Transverse colon (tissue), 4 donors: Measurements from ENCODE around the gene CCDC167. TPM values are rescaled to one million over a fixed set of nuclear protein-coding genes. Genes with fewer than 3 reads are reported as not detected.

ENCODE experiments used
- DNase-seq: peaks from one replicate; pipeline ENCODE4 v3.0.0-alpha.2; 2019
- H3K27ac ChIP-seq, 4 donors: fragments of 200-600 bp; sonication (generic); 2 replicates each; pipeline ENCODE4 v1.5.1; 2016 to 2018; ENCODE audit warnings: inconsistent platforms in 4 of 4
- H3K27me3 ChIP-seq: fragments of 200-600 bp; sonication (generic); 2 replicates; pipeline ENCODE4 v1.5.1; 2017; ENCODE audit warnings: inconsistent platforms
- H3K36me3 ChIP-seq, 4 donors: fragments of 200-600 bp; sonication (generic); 2 replicates each; pipeline ENCODE4 v1.5.1; 2017 to 2019; ENCODE audit warnings: inconsistent platforms in 4 of 4
- H3K4me1 ChIP-seq, 4 donors: fragments of 200-600 bp; sonication (generic); 2 replicates each; pipeline ENCODE4 v1.5.1; 2017 to 2020; ENCODE audit warnings: inconsistent platforms in 4 of 4
- H3K4me3 ChIP-seq, 4 donors: fragments of 200-600 bp; sonication (generic); 1 replicate in 1 of 4; 2 replicates in 3 of 4; pipeline versions ENCODE4 v1.5.1 to v1.6.1; 2017 to 2019; ENCODE audit warnings: inconsistent platforms in 4 of 4
- H3K9me3 ChIP-seq, 2 donors: fragments of 200-600 bp; sonication (generic); 2 replicates each; pipeline ENCODE4 v1.5.1; 2017 to 2019; ENCODE audit warnings: inconsistent platforms in 2 of 2
- CTCF ChIP-seq, 5 experiments: fragments of 200-600 bp in 3 of 5; fragments of 450-650 bp in 2 of 5; sonication (generic) in 3 of 5; IDR thresholded peaks; 1 replicate in 2 of 5; 2 replicates in 3 of 5; pipeline ENCODE4 v1.5.1; 2016 to 2017; ENCODE audit warnings: antibody characterized with exemption in 5 of 5, inconsistent platforms in 3 of 5, mild to moderate bottlenecking in 2 of 5, moderate library complexity in 1 of 5
- EP300 ChIP-seq: sonication (generic); formaldehyde crosslinking; IDR thresholded peaks from one replicate; pipeline ENCODE4 v1.6.1; 2017; ENCODE audit warnings: antibody characterized with exemption, low read depth
- POLR2A ChIP-seq: fragments of 450-650 bp; IDR thresholded peaks from one replicate; pipeline ENCODE4 v1.6.1; 2016; ENCODE audit warnings: antibody characterized with exemption, mild to moderate bottlenecking, moderate library complexity
- POLR2AphosphoS5 ChIP-seq, 3 donors: sonication (generic); formaldehyde crosslinking; IDR thresholded peaks; one replicate each; pipeline ENCODE4 v1.6.1; 2016; ENCODE audit warnings: antibody characterized with exemption in 3 of 3
- WGBS, 2 donors: methylation state at CpG; one replicate each; pipeline ENCODE4 v1.1.5; 2018; ENCODE audit warnings: low coverage in 1 of 2; 5-methylcytosine and 5-hydroxymethylcytosine counted together
- in situ Hi-C, 4 donors: fragments of 200-750 bp; cut with MboI; loops; one replicate each; pipeline versions ENCODE4 v1.15.0 to v1.15.1; 2017; ENCODE audit warnings: low sequenced_read_pairs in 3 of 4, low pct_ligation_motif_present in 1 of 4, low pct_unique_long_range_greater_than_20kb in 1 of 4
- intact Hi-C: fragments of 100-400 bp; cut with DNase I; formaldehyde crosslinking; loops from one replicate; pipeline ENCODE4 v1.15.1; 2023; ENCODE audit warnings: low total_unique reads
- total RNA-seq, 4 donors: library from RNA; depleted of rRNA; stranded (reverse); fragments of >200 nt; gene quantifications; one replicate each; pipeline ENCODE4 v1.1.0, GENCODE V29; 2016

The CCDC167 gene
- total RNA-seq, 4 donors from 2014 or later: 16.9 to 21.8 TPM; not detected in 2

- DNase-seq: no peak
- intact Hi-C loops: loop anchor here (10.0 kb wide), 1 partner anchor 1311 kb away; no protein-coding TSS in a partner anchor
- Histone ChIP-seq H3K27ac (no peak overlapping the region), H3K9me3 (no peaks in the 10 kb centered on the region), H3K4me3 (no peak overlapping the region), H3K27me3 (peaks cover 31% of the 10 kb centered on the region), H3K36me3 (no peaks in the 10 kb centered on the region), H3K4me1 (no peaks in the 10 kb centered on the region)
- WGBS, 2 donors: 61 to 75% methylated on average over 7 to 19 of the region's 19 CpGs
- TF ChIP-seq POLR2A (no peak), EP300 (no peak), POLR2AphosphoS5 (IDR thresholded peaks at IDR 0.05) (no peak), CTCF (IDR thresholded peaks at IDR 0.05) (no peak)
- in situ Hi-C loops: no loop called here
Observed at GRCh38 chr6:37524025-37524969, 24.6 kb upstream of the CCDC167 start.

- H3K27ac ChIP-seq: no peak overlapping the region
- intact Hi-C loops (loop anchor here (10.0 kb wide), 1 partner anchor 1311 kb away; no protein-coding TSS in a partner anchor), in situ Hi-C loops (no loop called here)
- no peaks in the 10 kb centered on the region for H3K9me3 ChIP-seq
- H3K27me3 ChIP-seq: peaks cover 31% of the 10 kb centered on the region
- TF ChIP-seq POLR2A (no peak), POLR2AphosphoS5 (IDR thresholded peaks at IDR 0.05) (no peak), EP300 (no peak), CTCF (IDR thresholded peaks at IDR 0.05) (no peak)
- H3K4me1 ChIP-seq: no peaks in the 10 kb centered on the region
- no peak for DNase-seq
- 66 to 67% methylated on average over 5 to 7 of the region's 7 CpGs for WGBS, 2 donors
- no peaks in the 10 kb centered on the region for H3K36me3 ChIP-seq
- H3K4me3 ChIP-seq: no peak overlapping the region
Observed at GRCh38 chr6:37523412-37523811, 23.7 kb upstream of the CCDC167 start.

- Histone ChIP-seq H3K27me3 (peaks cover 29% of the 10 kb centered on the region), H3K27ac (no peak overlapping the region), H3K4me1 (no peaks in the 10 kb centered on the region), H3K4me3 (no peak overlapping the region), H3K36me3 (no peaks in the 10 kb centered on the region), H3K9me3 (no peaks in the 10 kb centered on the region)
- TF ChIP-seq POLR2AphosphoS5 (IDR thresholded peaks at IDR 0.05): no peak
- no peak for TF ChIP-seq CTCF (IDR thresholded peaks at IDR 0.05)
- no peak for TF ChIP-seq POLR2A
- no peak for TF ChIP-seq EP300
- in situ Hi-C loops (no loop called here), intact Hi-C loops (loop anchor here (10.0 kb wide), 1 partner anchor 1312 kb away; no protein-coding TSS in a partner anchor)
- DNase-seq: no peak
- 80% methylated on average over 3 of the region's 3 CpGs; no CpG with 5 or more reads in 1 of the 2 donors for WGBS, 2 donors
Observed at GRCh38 chr6:37522836-37523235, 23.1 kb upstream of the CCDC167 start.

- H3K36me3 ChIP-seq: no peaks in the 10 kb centered on the region
- 49 to 75% methylated on average over 3 to 4 of the region's 4 CpGs for WGBS, 2 donors
- no peak overlapping the region for H3K27ac ChIP-seq
- TF ChIP-seq POLR2AphosphoS5 (IDR thresholded peaks at IDR 0.05) (no peak), POLR2A (no peak), EP300 (no peak), CTCF (IDR thresholded peaks at IDR 0.05) (no peak)
- peaks cover 20% of the 10 kb centered on the region for H3K27me3 ChIP-seq
- intact Hi-C loops: loop anchor here (10.0 kb wide), 1 partner anchor 1313 kb away; no protein-coding TSS in a partner anchor
- no peak overlapping the region for H3K4me3 ChIP-seq
- H3K9me3 ChIP-seq: no peaks in the 10 kb centered on the region
- in situ Hi-C loops: no loop called here
- no peak for DNase-seq
- no peaks in the 10 kb centered on the region for H3K4me1 ChIP-seq
Observed at GRCh38 chr6:37521674-37522073, 22.0 kb upstream of the CCDC167 start.
